ACC112 (cell line): Measurements from ENCODE around the gene ADAMTS16.
A peak's percentile ranks its signal among the peaks of the same experiment; 100 is the strongest.

Experiments used
- H2AFZ ChIP-seq: fragments of 200-600 bp; sonication (generic); one replicate; pipeline ENCODE4 v1.6.0; 2017; ENCODE audit warnings: antibody characterized with exemption, low read length; ENCODE audit not compliant: unreplicated experiment
- H3K27ac ChIP-seq: fragments of 200-600 bp; sonication (generic); 2 replicates; pipeline ENCODE4 v1.5.1; 2014; ENCODE audit warnings: low read depth, mild to moderate bottlenecking, antibody characterized with exemption, low read length, moderate library complexity
- H3K27me3 ChIP-seq: fragments of 200-600 bp; sonication (generic); 2 replicates; pipeline ENCODE4 v1.6.1; 2014; ENCODE audit warnings: mild to moderate bottlenecking, antibody characterized with exemption, low read length, moderate library complexity, mixed read lengths; ENCODE audit not compliant: insufficient read depth
- H3K36me3 ChIP-seq: fragments of 200-600 bp; sonication (generic); 2 replicates; pipeline ENCODE4 v1.6.1; 2016; ENCODE audit warnings: mild to moderate bottlenecking, antibody characterized with exemption, low read length, moderate library complexity, mixed read lengths; ENCODE audit not compliant: insufficient read depth
- H3K4me1 ChIP-seq: fragments of 200-600 bp; sonication (generic); one replicate; pipeline ENCODE4 v1.6.1; 2016; ENCODE audit warnings: low read length, mixed read lengths; ENCODE audit not compliant: insufficient read depth, unreplicated experiment, control insufficient read depth
- H3K4me3 ChIP-seq: fragments of 200-600 bp; sonication (generic); 2 replicates; pipeline ENCODE4 v1.5.1; 2014; ENCODE audit warnings: mild to moderate bottlenecking, low read depth, low read length
- H3K79me2 ChIP-seq: fragments of 200-600 bp; sonication (generic); one replicate; pipeline ENCODE4 v1.6.0; 2016; ENCODE audit warnings: low read length; ENCODE audit not compliant: control insufficient read depth, unreplicated experiment, insufficient read depth

The ADAMTS16 gene

DNA sequence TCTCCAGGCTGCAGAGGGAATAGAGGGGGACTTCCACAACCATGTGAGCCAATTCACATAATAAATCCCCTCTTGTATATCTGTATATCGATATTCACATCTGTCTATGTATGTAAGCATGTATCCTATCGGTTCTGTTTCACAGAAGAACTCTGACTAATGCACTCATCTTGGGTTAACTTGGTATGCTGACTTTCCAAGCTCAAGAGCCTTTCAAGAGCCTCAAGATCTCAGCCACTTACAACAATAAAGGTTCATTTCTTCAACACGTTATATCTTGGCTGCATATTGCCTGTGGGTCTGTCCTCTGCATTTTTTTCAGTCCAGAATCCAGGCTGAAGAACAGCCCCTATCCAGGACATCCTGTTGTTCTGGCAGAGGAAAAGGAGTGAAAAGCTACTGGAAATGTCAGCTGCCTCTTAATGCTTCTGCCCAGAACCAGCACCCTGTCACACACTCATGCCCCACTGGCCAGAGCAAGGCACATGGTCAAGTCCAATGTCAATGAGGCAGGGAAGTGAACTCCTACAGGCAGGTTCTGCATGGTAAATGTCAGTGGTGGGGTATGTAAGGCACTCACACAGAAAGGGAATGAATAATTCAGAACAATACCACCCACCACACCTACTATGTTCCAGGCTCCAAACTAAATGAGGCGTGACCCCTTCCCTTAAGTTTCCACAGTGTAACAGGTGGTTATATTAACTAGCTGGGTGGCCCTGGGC, 190.8 kb downstream of the ADAMTS16 start:
- H3K36me3 ChIP-seq, result no peaks in the 10 kb centered on the region
- H3K27me3 ChIP-seq, result no peaks in the 10 kb centered on the region
- H3K4me1 ChIP-seq, result peaks cover 6% of the 10 kb centered on the region
- H3K27ac ChIP-seq, result no peak overlapping the region
- no peak overlapping the region for H3K4me3 ChIP-seq
- no peaks in the 10 kb centered on the region for H3K79me2 ChIP-seq
- no peak overlapping the region for H2AFZ ChIP-seq

DNA sequence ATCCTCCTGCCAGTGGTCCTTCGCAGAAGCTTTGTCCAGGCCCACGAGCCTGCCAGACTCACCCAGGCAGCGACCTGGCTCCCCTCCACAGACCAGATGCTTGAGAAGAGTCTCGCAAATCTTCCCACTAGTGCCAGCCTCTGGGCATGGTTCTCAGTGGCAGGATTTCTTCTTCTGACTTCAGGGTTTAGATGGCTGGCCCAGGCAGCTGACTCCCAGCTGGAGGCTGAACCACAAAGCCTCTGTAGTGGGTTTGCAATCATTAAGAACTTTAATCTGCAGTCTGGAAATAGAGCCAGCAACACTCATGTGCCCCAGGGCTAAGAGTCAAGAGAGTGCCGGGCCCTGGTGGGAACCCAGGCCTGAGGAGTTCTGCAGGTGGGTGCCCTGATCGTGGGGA, 191.7 kb downstream of the ADAMTS16 start:
- H3K36me3 ChIP-seq, result no peaks in the 10 kb centered on the region
- no peak overlapping the region for H3K4me3 ChIP-seq
- peaks cover 15% of the 10 kb centered on the region for H3K4me1 ChIP-seq
- no peaks in the 10 kb centered on the region for H3K79me2 ChIP-seq
- no peaks in the 10 kb centered on the region for H3K27me3 ChIP-seq
- H2AFZ ChIP-seq, result no peak overlapping the region
- H3K27ac ChIP-seq, result no peak overlapping the region

DNA sequence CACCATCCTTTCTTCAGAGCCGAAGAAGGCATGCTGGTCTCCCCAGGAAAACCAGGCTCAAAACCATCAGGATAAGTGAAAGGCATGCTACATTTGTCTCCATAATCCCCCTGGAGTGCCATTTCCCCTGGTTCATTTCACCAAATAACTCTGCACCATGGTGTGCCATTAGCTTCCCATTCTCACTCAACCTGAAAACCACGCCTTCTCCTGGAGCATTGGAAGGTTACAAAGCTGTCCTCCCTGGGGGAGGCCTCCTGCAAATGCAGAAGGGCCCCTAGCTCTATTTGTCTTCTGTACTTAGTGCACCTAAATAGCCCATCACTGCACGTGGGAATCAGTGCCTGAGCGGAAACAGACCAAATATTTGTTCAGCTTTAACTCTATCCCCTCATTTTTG, 192.2 kb downstream of the ADAMTS16 start:
- Histone ChIP-seq H3K36me3 (no peaks in the 10 kb centered on the region), H2AFZ (no peak overlapping the region), H3K27me3 (no peaks in the 10 kb centered on the region), H3K4me1 (peaks cover 15% of the 10 kb centered on the region), H3K4me3 (no peak overlapping the region), H3K27ac (no peak overlapping the region), H3K79me2 (no peaks in the 10 kb centered on the region)

DNA sequence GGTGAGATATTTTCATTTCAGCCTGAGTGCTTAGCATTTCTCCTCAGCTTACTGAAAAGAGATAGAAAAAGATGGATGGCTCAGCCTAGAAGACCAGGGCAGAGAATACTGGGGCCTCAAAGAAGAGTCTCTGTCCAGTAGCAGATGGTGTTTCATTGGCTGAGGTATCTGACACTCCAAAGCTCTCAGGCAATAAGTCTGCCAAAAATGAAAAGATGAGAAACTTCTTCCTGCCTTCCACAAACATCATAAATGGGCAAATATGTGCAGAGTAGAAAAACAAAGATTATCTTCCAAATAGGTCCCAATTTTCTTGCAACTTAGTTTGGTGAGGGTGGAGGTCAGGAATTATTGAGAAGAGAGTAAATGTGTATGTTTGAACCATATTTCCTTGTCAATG, 195.0 kb downstream of the ADAMTS16 start:
- H3K27me3 ChIP-seq, result no peaks in the 10 kb centered on the region
- peaks cover 21% of the 10 kb centered on the region for H3K4me1 ChIP-seq
- H2AFZ ChIP-seq, result no peak overlapping the region
- H3K4me3 ChIP-seq, result no peak overlapping the region
- peak overlapping the region; percentile 62 for H3K27ac ChIP-seq
- H3K36me3 ChIP-seq, result no peaks in the 10 kb centered on the region
- H3K79me2 ChIP-seq, result no peaks in the 10 kb centered on the region

DNA sequence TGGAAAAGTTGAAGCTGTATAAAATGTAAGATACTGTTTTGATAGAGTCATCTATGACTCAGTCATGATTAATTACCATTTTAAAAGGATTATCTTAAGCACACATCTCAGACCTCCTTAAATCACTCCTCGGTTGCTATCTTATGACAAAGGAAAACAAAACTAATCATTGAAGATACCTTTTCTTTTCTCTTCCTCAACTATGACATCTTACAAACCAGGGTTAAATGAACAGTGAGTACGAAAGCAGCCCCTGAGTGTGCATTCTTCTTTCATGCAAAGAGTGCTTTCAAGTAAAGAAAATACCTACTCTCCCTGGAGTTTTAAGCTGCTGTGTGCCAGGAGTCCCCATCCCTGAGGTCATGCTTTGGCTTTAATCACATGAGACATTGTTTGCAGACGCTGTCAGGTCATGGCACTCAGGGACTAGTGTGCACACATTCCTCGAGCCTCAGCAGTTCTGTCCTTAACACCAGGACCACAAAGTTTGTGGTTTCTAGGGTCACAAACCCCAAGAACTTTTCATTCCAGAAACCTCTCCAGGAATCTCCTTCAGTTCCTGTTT, 195.7 kb downstream of the ADAMTS16 start:
- Histone ChIP-seq H3K4me3 (0 out of 2 replicates have a peak overlapping the region, but pooled peaks have one; percentile 36), H3K36me3 (no peaks in the 10 kb centered on the region), H3K27me3 (no peaks in the 10 kb centered on the region), H3K4me1 (peaks cover 25% of the 10 kb centered on the region), H3K27ac (peak overlapping the region; percentile 62), H3K79me2 (no peaks in the 10 kb centered on the region), H2AFZ (no peak overlapping the region)

DNA sequence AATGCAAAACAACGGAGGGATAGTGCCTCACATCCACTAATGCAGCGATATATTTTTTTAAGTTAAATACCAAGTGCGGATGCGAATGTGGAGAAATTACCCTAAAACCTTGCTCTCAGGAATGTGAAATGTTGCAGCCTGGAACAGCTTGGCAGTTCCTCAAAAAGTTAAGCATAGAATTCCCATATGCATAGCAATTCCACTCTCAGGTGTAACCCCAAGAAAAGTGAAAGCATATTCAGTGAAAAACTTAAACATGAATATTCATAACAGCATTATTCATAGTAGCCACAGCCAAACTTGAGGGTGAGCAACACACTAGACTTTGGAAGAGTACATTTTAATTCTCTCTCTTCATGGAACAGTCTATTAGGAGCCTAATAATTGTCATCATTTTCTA, 199.1 kb downstream of the ADAMTS16 start:
- Histone ChIP-seq H3K4me1 (peaks cover 31% of the 10 kb centered on the region), H3K27me3 (no peaks in the 10 kb centered on the region), H3K36me3 (no peaks in the 10 kb centered on the region), H3K79me2 (no peaks in the 10 kb centered on the region), H2AFZ (no peak overlapping the region), H3K4me3 (no peak overlapping the region), H3K27ac (no peak overlapping the region)

DNA sequence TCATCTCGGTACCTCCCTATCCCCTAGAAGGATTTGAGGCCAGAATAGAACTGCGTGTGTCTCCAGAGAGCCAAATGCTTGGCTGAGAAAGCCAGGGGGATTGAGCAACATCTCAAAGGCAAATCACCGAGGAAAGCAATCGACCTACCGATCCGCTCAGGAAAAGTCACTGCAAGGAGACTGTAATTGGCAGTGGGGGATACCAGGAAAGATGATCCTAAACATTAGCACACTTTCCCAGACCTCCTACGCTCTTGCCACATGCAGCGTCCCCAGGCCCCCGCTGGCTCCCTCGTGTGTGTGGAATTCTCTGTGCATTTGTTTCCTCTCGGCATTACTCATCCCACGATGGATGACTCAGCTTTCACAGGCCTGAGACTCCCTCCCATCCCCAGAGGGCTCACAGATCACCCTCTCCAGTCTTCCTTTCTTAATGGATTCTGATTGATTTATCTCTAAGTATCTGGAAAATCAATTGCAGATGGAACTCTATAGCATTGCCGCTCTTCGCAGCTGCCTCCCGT, 200.1 kb downstream of the ADAMTS16 start:
- Histone ChIP-seq H3K4me1 (peaks cover 29% of the 10 kb centered on the region), H3K36me3 (no peaks in the 10 kb centered on the region), H3K27me3 (no peaks in the 10 kb centered on the region), H2AFZ (no peak overlapping the region), H3K79me2 (no peaks in the 10 kb centered on the region), H3K4me3 (peak overlapping the region; percentile 44), H3K27ac (peak overlapping the region; percentile 65)

DNA sequence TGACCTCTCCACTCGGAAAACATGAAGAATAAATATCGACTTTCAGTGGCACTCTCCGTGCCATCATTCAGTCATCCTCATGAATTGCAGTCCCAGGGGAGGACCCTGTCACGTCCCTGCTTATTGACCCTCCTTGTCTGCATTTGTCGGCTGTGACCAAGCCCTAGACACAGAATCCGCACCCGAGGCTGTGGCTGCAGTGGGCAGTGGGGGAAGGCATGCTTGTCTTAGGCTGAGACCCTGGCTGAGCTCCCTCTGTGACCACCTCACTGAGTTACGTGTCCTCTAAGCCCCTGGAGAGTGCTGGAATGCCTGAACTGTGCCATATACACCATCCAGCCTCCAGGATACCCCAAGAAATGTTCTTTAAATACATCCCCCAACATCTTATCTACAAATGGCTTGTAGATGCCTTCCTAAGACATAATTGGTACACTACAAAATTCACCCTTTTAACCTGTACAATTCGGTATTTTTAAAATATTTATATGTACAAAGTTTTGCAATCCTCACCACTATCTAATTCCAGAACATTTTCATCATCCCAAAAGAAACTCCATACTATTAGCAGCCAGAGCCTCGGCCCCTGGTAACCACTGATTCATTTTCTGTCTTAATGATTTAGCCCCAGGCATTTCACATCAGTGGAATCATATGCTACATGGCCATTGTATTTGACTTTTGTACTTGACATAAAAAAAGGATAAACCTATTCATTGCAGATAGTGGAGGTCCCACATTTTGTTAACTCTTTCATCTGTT, 201.6 kb downstream of the ADAMTS16 start:
- Histone ChIP-seq H3K79me2 (no peaks in the 10 kb centered on the region), H3K4me1 (peaks cover 17% of the 10 kb centered on the region), H3K4me3 (no peak overlapping the region), H3K27ac (no peak overlapping the region), H2AFZ (no peak overlapping the region), H3K36me3 (no peaks in the 10 kb centered on the region), H3K27me3 (no peaks in the 10 kb centered on the region)

DNA sequence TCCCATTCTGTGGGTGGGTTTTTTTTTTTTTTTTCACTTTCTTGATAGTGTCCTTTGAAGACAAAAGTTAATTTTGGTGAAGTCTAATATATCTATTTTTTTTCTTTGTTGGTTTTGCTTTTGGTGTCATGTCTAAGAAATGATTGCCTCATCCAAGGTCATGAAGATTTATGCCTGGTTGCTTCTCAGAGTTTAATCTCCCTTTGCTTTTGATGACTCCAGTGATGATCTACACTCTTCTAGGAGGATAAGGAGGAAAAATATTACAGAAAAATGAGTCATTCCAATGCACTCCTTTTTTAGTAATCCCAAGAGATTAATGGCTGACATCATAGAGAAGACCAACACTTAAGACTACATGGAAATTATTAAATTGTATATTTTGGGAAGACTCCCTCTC, 202.7 kb downstream of the ADAMTS16 start:
- no peaks in the 10 kb centered on the region for H3K79me2 ChIP-seq
- H3K36me3 ChIP-seq, result no peaks in the 10 kb centered on the region
- no peaks in the 10 kb centered on the region for H3K27me3 ChIP-seq
- no peak overlapping the region for H3K27ac ChIP-seq
- H3K4me3 ChIP-seq, result no peak overlapping the region
- peaks cover 16% of the 10 kb centered on the region for H3K4me1 ChIP-seq
- no peak overlapping the region for H2AFZ ChIP-seq

DNA sequence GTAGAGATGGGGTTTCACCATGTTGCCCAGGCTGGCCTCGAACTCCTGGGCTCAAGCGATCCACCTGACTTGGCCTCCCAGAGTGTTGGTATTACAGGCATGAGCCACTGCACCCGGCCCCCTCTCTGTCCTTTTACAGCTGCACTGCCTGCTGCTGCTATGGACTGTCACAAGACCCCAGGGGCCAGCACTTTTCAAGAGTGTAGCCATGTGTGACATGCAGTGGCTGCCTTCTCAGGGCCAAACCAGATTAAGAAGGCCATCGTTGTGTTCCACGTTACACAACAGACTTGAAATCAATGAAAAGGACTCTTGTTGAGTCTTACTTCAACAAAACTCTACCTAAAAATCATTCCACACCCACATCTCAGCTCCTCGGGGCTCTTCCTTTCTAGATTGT, 203.4 kb downstream of the ADAMTS16 start:
- Histone ChIP-seq H3K4me3 (no peak overlapping the region), H2AFZ (no peak overlapping the region)

More for the DNA sequence above, 203.4 kb downstream of the ADAMTS16 start:
- H3K79me2 ChIP-seq, result no peaks in the 10 kb centered on the region
- no peak overlapping the region for H3K27ac ChIP-seq
- H3K27me3 ChIP-seq, result no peaks in the 10 kb centered on the region
- no peaks in the 10 kb centered on the region for H3K36me3 ChIP-seq
- H3K4me1 ChIP-seq, result peaks cover 16% of the 10 kb centered on the region
